ENCODE results near the gene DSTYK. TPM values are rescaled to one million over a fixed set of nuclear protein-coding genes. Genes with fewer than 3 reads are reported as not detected.

The DSTYK gene
- total and polyA plus RNA-seq, 9 donors = 8.8 to 20.0 (median 18.0) TPM

- TF ChIP-seq CTCF (IDR thresholded peaks at IDR 0.05) (no peak), EP300 (IDR thresholded peaks at IDR 0.05) (no peak), POLR2A (IDR thresholded peaks at IDR 0.05) (no peak)
- H3K27ac ChIP-seq = no peak overlapping the region
Measured at GRCh38 chr1:205102404-205102803, 109.1 kb downstream of the DSTYK start.

GRCh38 chr1:205098242-205098641 lies 113.3 kb downstream of the DSTYK start:
- Histone ChIP-seq H3K36me3 (no peaks in the 10 kb centered on the region), H3K4me1 (ENCODE audit: insufficient read depth) (no peaks in the 10 kb centered on the region)
- intact Hi-C loops (cut with DNase I) = no loop called here

More at GRCh38 chr1:205102404-205102803, 109.1 kb downstream of the DSTYK start:
- no peaks in the 10 kb centered on the region for H3K36me3 ChIP-seq
- no peak overlapping the region for H3K4me3 ChIP-seq
- intact Hi-C loops (cut with DNase I) = no loop called here
- H3K4me1 ChIP-seq (ENCODE audit: insufficient read depth) = no peaks in the 10 kb centered on the region
- no peaks in the 10 kb centered on the region for H3K27me3 ChIP-seq
- no peaks in the 10 kb centered on the region for H3K9me3 ChIP-seq
- 96 to 99% (median 96%) methylated on average over 3 of the region's 3 CpGs for WGBS, 3 donors
- no peak for DNase-seq

GRCh38 chr1:205095422-205095821 lies 116.1 kb downstream of the DSTYK start:
- no peaks in the 10 kb centered on the region for H3K36me3 ChIP-seq
- H3K9me3 ChIP-seq = no peaks in the 10 kb centered on the region
- H3K27me3 ChIP-seq = no peaks in the 10 kb centered on the region
- H3K4me3 ChIP-seq = no peak overlapping the region
- TF ChIP-seq CTCF (IDR thresholded peaks at IDR 0.05) (no peak), POLR2A (IDR thresholded peaks at IDR 0.05) (no peak), EP300 (IDR thresholded peaks at IDR 0.05) (no peak)
- H3K4me1 ChIP-seq (ENCODE audit: insufficient read depth) = no peaks in the 10 kb centered on the region
- intact Hi-C loops (cut with DNase I) = no loop called here
- no peak for DNase-seq
- no peak overlapping the region for H3K27ac ChIP-seq

More at GRCh38 chr1:205098242-205098641, 113.3 kb downstream of the DSTYK start:
- DNase-seq = no peak
- no peaks in the 10 kb centered on the region for H3K9me3 ChIP-seq
- no peak overlapping the region for H3K4me3 ChIP-seq
- no peak overlapping the region for H3K27ac ChIP-seq
- H3K27me3 ChIP-seq = no peaks in the 10 kb centered on the region
- no peak for TF ChIP-seq CTCF (IDR thresholded peaks at IDR 0.05)
- no peak for TF ChIP-seq POLR2A (IDR thresholded peaks at IDR 0.05)
- TF ChIP-seq EP300 (IDR thresholded peaks at IDR 0.05) = no peak

Other genes starting within 250 kb of the DSTYK start
- under 1 TPM in 4 of 7 donors, not detected in 3; 0.02 to 0.37 (median 0.24) TPM for gene CNTN2, start 168.5 kb downstream of the DSTYK start, total RNA-seq
- gene CNTN2, start 168.5 kb downstream of the DSTYK start, polyA plus RNA-seq = under 1 TPM; 0.04 to 0.25 TPM
- gene TMEM81, start 127.2 kb downstream of the DSTYK start, total RNA-seq = 1 to 10 TPM in 6 of 7 donors, under 1 TPM in 1; 0.92 to 4.2 (median 3.5) TPM
- gene TMEM81, start 127.2 kb downstream of the DSTYK start, polyA plus RNA-seq = 1 to 10 TPM; 2.0 to 2.1 TPM
- 10 to 100 TPM in 6 of 7 donors, 1 to 10 TPM in 1; 10.0 to 19.1 (median 15.1) TPM for gene RBBP5, start 89.7 kb downstream of the DSTYK start, total RNA-seq
- gene RBBP5, start 89.7 kb downstream of the DSTYK start, polyA plus RNA-seq = 10 to 100 TPM in 1 of 2 donors, 1 to 10 TPM in 1; 6.8 to 16.7 TPM
- gene TMCC2, start 16.2 kb upstream of the DSTYK start, total RNA-seq = 10 to 100 TPM in 1 of 7 donors, 1 to 10 TPM in 6; 2.6 to 10.1 (median 7.8) TPM
- gene TMCC2, start 16.2 kb upstream of the DSTYK start, polyA plus RNA-seq = 10 to 100 TPM in 1 of 2 donors, 1 to 10 TPM in 1; 2.3 to 11.0 TPM
- gene NUAK2, start 110.0 kb upstream of the DSTYK start, total RNA-seq = 10 to 100 TPM in 1 of 7 donors, 1 to 10 TPM in 6; 2.7 to 53.2 (median 3.7) TPM
- 1 to 10 TPM; 1.2 to 1.5 TPM for gene NUAK2, start 110.0 kb upstream of the DSTYK start, polyA plus RNA-seq
- gene KLHDC8A, start 145.2 kb upstream of the DSTYK start, total RNA-seq = 100 to 1,000 TPM; 111 to 457 (median 270) TPM
- 100 to 1,000 TPM; 112 to 296 TPM for gene KLHDC8A, start 145.2 kb upstream of the DSTYK start, polyA plus RNA-seq
- gene LEMD1, start 210.4 kb upstream of the DSTYK start, total RNA-seq = 1 to 10 TPM in 4 of 7 donors, under 1 TPM in 2, not detected in 1; 0.43 to 7.0 (median 1.2) TPM
- gene LEMD1, start 210.4 kb upstream of the DSTYK start, polyA plus RNA-seq = under 1 TPM; 0.58 to 0.90 TPM
- gene BLACAT1, start 244.3 kb upstream of the DSTYK start, total RNA-seq = 1 to 10 TPM in 3 of 7 donors, under 1 TPM in 4; 0.08 to 2.1 (median 0.60) TPM
- under 1 TPM; 0.15 to 0.30 TPM for gene BLACAT1, start 244.3 kb upstream of the DSTYK start, polyA plus RNA-seq